Endothelial cell of umbilical vein (primary cell): ENCODE results near the gene RTKN2. TPM values are rescaled to one million over a fixed set of nuclear protein-coding genes. Genes with fewer than 3 reads are reported as not detected.

Source experiments
- BruUV-seq: library from RNA; stranded (reverse); fragments of 400-500 nt; replicated peaks from 2 replicates; lab custom pipeline; 2021; lab: Mats Ljungman, UMichigan
- CTCF ChIA-PET: fragments of 300-600, 350-600 bp; sonication (Branson Sonifier 250); formaldehyde crosslinking; loops from one replicate; lab custom pipeline; 2021; ENCODE audit warnings: antibody characterized with exemption, inconsistent platforms; lab: Charles Lee
- POLR2A ChIA-PET: fragments of 300-600, 350-600 bp; sonication (Branson Sonifier 250); formaldehyde crosslinking; loops from one replicate; lab custom pipeline; 2021; ENCODE audit warnings: antibody characterized with exemption, inconsistent platforms; lab: Charles Lee
- DNase-seq: peaks from one replicate; pipeline ENCODE4 v3.0.0-alpha.2; 2011; ENCODE audit warnings: low read depth, low spot score
- FAIRE-seq: peaks from 2 replicates; lab custom pipeline; 2011; peaks lifted over from hg19 to GRCh38; lab: Jason Lieb, UNC
- H2AFZ ChIP-seq: 2 replicates; pipeline ENCODE4 v1.6.0; 2012; ENCODE audit warnings: low read depth, low read length, control low read depth, inconsistent platforms
- H3K27ac ChIP-seq: 2 replicates; pipeline ENCODE4 v1.5.1; 2011; ENCODE audit warnings: low read depth, mild to moderate bottlenecking, control low read depth, low read length, moderate library complexity; ENCODE audit not compliant: insufficient read depth
- H3K27me3 ChIP-seq, 2 experiments: 2 replicates each; pipeline versions ENCODE4 v1.6.0 to v1.6.1; 2011; ENCODE audit warnings: low read length in 2 of 2, mixed read lengths in 1 of 2; ENCODE audit not compliant: control insufficient read depth in 2 of 2, insufficient read depth in 2 of 2
- H3K36me3 ChIP-seq, 2 experiments: 2 replicates in 1 of 2; 3 replicates in 1 of 2; pipeline ENCODE4 v1.5.1; 2011; ENCODE audit warnings: low read length in 2 of 2, mild to moderate bottlenecking in 1 of 2, moderate library complexity in 1 of 2; ENCODE audit not compliant: control insufficient read depth in 2 of 2, insufficient read depth in 2 of 2; ENCODE audit errors: extremely low read depth in 1 of 2
- H3K4me1 ChIP-seq: 3 replicates; pipeline ENCODE4 v1.5.1; 2011; ENCODE audit warnings: mild to moderate bottlenecking, low read length; ENCODE audit not compliant: control insufficient read depth, insufficient read depth; ENCODE audit errors: extremely low read depth
- H3K4me2 ChIP-seq: 2 replicates; pipeline ENCODE4 v1.6.1; 2011; ENCODE audit warnings: low read length, control low read depth, mixed read lengths; ENCODE audit not compliant: insufficient read depth
- H3K4me3 ChIP-seq, 3 experiments: fragments of 200-600 bp in 1 of 3; sonication (generic), shearing (Covaris generic) in 1 of 3; replicated peaks in 1 of 3; 2 replicates each; pipeline ENCODE4 v1.5.1; 2011 to 2016; ENCODE audit warnings: control low read depth in 3 of 3, low read length in 3 of 3, mild to moderate bottlenecking in 2 of 3, inconsistent platforms in 1 of 3, low read depth in 1 of 3, moderate library complexity in 1 of 3; ENCODE audit not compliant: insufficient read depth in 1 of 3
- H3K79me2 ChIP-seq: 2 replicates; pipeline ENCODE4 v1.6.0; 2012; ENCODE audit warnings: low read length, inconsistent platforms; ENCODE audit not compliant: control insufficient read depth, insufficient read depth
- H3K9ac ChIP-seq: replicated peaks from 2 replicates; pipeline ENCODE3; 2011; ENCODE audit warnings: low read length, control low read depth; ENCODE audit not compliant: insufficient read depth; ENCODE audit errors: extremely low read depth
- H3K9me1 ChIP-seq: replicated peaks from 3 replicates; pipeline ENCODE4 v1.6.0; 2011; ENCODE audit warnings: mild to moderate bottlenecking, low read length; ENCODE audit not compliant: control insufficient read depth, insufficient read depth; ENCODE audit errors: extremely low read depth
- H3K9me3 ChIP-seq: replicated peaks from 2 replicates; pipeline ENCODE4 v1.5.1; 2012; ENCODE audit warnings: low read length, inconsistent platforms; ENCODE audit not compliant: control insufficient read depth, insufficient read depth
- H4K20me1 ChIP-seq: replicated peaks from 2 replicates; pipeline ENCODE3; 2011; ENCODE audit warnings: mild to moderate bottlenecking, low read length; ENCODE audit not compliant: control insufficient read depth, insufficient read depth; ENCODE audit errors: extremely low read depth
- CTCF ChIP-seq, 2 donors: IDR thresholded peaks; 1 replicate in 1 of 2; 2 replicates in 1 of 2; pipeline ENCODE4 v1.5.1; 2011; ENCODE audit warnings: low read length in 2 of 2, mild to moderate bottlenecking in 2 of 2, moderate library complexity in 2 of 2, control low read depth in 1 of 2, inconsistent platforms in 1 of 2, low read depth in 1 of 2; ENCODE audit not compliant: insufficient read depth in 1 of 2; ENCODE audit errors: extremely low read depth in 1 of 2
- EZH2 ChIP-seq: IDR thresholded peaks from 2 replicates; pipeline ENCODE4 v1.6.1; 2012; ENCODE audit warnings: borderline replicate concordance, low read depth, mild to moderate bottlenecking, moderate library complexity, low read length, inconsistent platforms; ENCODE audit not compliant: severe bottlenecking
- FOS ChIP-seq: IDR thresholded peaks from 2 replicates; pipeline ENCODE4 v1.6.1; 2011; ENCODE audit warnings: mild to moderate bottlenecking, low read length, moderate library complexity, borderline replicate concordance; ENCODE audit not compliant: insufficient read depth
- GATA2 ChIP-seq: IDR thresholded peaks from 2 replicates; pipeline ENCODE4 v1.7.0; 2011; ENCODE audit warnings: low read depth, mild to moderate bottlenecking, moderate library complexity, mixed read lengths, low read length; ENCODE audit not compliant: insufficient read length, insufficient read depth
- JUN ChIP-seq: IDR thresholded peaks from 2 replicates; pipeline ENCODE4 v1.6.1; 2011; ENCODE audit warnings: borderline replicate concordance, low read depth; ENCODE audit not compliant: insufficient read length, insufficient read depth
- MAX ChIP-seq: IDR thresholded peaks from 2 replicates; pipeline ENCODE4 v1.6.1; 2011; ENCODE audit not compliant: insufficient read depth, insufficient read length
- MYC ChIP-seq: IDR thresholded peaks from one replicate; pipeline ENCODE4 v1.6.1; 2011; ENCODE audit warnings: mild to moderate bottlenecking, low read depth, low read length
- POLR2A ChIP-seq: IDR thresholded peaks from 2 replicates; pipeline ENCODE4 v1.6.1; 2012; ENCODE audit warnings: low read depth, mild to moderate bottlenecking, control low read depth, low read length
- POLR2AphosphoS5 ChIP-seq: IDR thresholded peaks from 2 replicates; pipeline ENCODE4 v1.6.1; 2012; ENCODE audit warnings: low read depth, mild to moderate bottlenecking, control low read depth, low read length, moderate library complexity; ENCODE audit not compliant: insufficient read depth
- dilution Hi-C: fragments of 300-500 bp; cut with MboI; formaldehyde crosslinking; loops from one replicate; pipeline ENCODE4 v1.15.0; 2019; ENCODE audit warnings: low sequenced_read_pairs; ENCODE audit not compliant: extremely low pct_ligation_motif_present
- intact Hi-C: fragments of 100-400 bp; cut with micrococcal nuclease; formaldehyde crosslinking; loops from one replicate; pipeline ENCODE4 v1.10.0; 2022
- polyA plus RNA-seq, 4 experiments: library from polyadenylated mRNA; depleted of rRNA in 3 of 4; stranded (reverse) in 3 of 4; unstranded in 1 of 4; fragments of >200 nt; gene quantifications; 2 replicates each; pipeline versions ENCODE4 v1.2.1 to v1.2.3, GENCODE V29; 2011 to 2012; ENCODE audit warnings: missing spikeins in 1 of 4
- total RNA-seq: library from RNA; stranded (reverse); gene quantifications from 2 replicates; pipeline ENCODE4 v1.2.3, GENCODE V29; 2021

Gene RTKN2
- total and polyA plus RNA-seq, 2 donors (not counting 3 experiments of a cell fraction or from before 2014, with no cell fraction given): 0.65 to 4.8 TPM

GRCh38 chr10:62248465-62248864 lies 20.2 kb downstream of the RTKN2 start:
- ChIA-PET POLR2A (no interaction called here), CTCF (interaction anchor here (0.9 to 9.0 kb wide), 10 partner anchors 13 to 910 kb away, joined by 3 to 468 read pairs (median 6); partner anchors contain the start of gene RTKN2)
- FAIRE-seq (peak; percentile 58), DNase-seq (peak; percentile 36)
- H3K36me3 ChIP-seq: no peaks in the 10 kb centered on the region
- H3K27ac ChIP-seq: no peak overlapping the region
- no peaks in the 10 kb centered on the region for H3K9me3 ChIP-seq
- H3K9ac ChIP-seq: no peak overlapping the region
- peaks cover 7% of the 10 kb centered on the region for H3K4me1 ChIP-seq
- no peak overlapping the region for H3K4me3 ChIP-seq
- no peak overlapping the region for H3K4me2 ChIP-seq
- intact Hi-C loops (no loop called here), dilution Hi-C loops (no loop called here)
- H3K79me2 ChIP-seq: no peaks in the 10 kb centered on the region
- no peaks in the 10 kb centered on the region for H3K27me3 ChIP-seq
- H3K9me1 ChIP-seq: no peaks in the 10 kb centered on the region
- no peaks in the 10 kb centered on the region for H4K20me1 ChIP-seq
- no TSS peak for BruUV-seq
- TF ChIP-seq FOS: no peak
- no peak for TF ChIP-seq MYC
- peak in 1 of 2 donors; percentile 4 for TF ChIP-seq CTCF (IDR thresholded peaks at IDR 0.05; ENCODE audit: extremely low read depth in 1 of 2, insufficient read depth in 1 of 2, low read depth in 1 of 2, low read length in 2 of 2)
- H2AFZ ChIP-seq: no peak overlapping the region

GRCh38 chr10:62244785-62245467 lies 23.7 kb downstream of the RTKN2 start:
- Histone ChIP-seq H3K9me1 (no peaks in the 10 kb centered on the region), H3K4me3 (no peak overlapping the region), H3K27ac (no peak overlapping the region), H4K20me1 (no peaks in the 10 kb centered on the region), H3K9me3 (no peaks in the 10 kb centered on the region), H3K4me1 (peaks cover 17% of the 10 kb centered on the region), H3K4me2 (no peak overlapping the region), H2AFZ (peak overlapping the region; percentile 48), H3K36me3 (no peaks in the 10 kb centered on the region), H3K79me2 (no peaks in the 10 kb centered on the region), H3K9ac (no peak overlapping the region), H3K27me3 (no peaks in the 10 kb centered on the region)
- BruUV-seq: no TSS peak
- POLR2A ChIA-PET: interaction anchor here (0.6 to 1.2 kb wide), 4 partner anchors 14 to 206 kb away, joined by 3 to 5 read pairs (median 4); no protein-coding TSS in a partner anchor
- DNase-seq (peak; percentile 86), FAIRE-seq (no peak)
- intact Hi-C loops: loop anchor here (1.0 to 2.0 kb wide), 7 partner anchors 163 to 1429 kb away; no protein-coding TSS in a partner anchor
- CTCF ChIA-PET: interaction anchor here (0.6 to 9.0 kb wide), 43 partner anchors 10 to 1430 kb away, joined by 3 to 468 read pairs (median 4); no protein-coding TSS in a partner anchor
- dilution Hi-C loops: no loop called here
- TF ChIP-seq CTCF (IDR thresholded peaks at IDR 0.05; ENCODE audit: extremely low read depth in 1 of 2, insufficient read depth in 1 of 2, low read depth in 1 of 2, low read length in 2 of 2) (peak; percentile 63 to 71), MAX (no peak), MYC (no peak), POLR2AphosphoS5 (no peak), GATA2 (peak; percentile 60), POLR2A (no peak), EZH2 (no peak), FOS (no peak), JUN (no peak)
